Smooth muscle cell of the brain vasculature (primary cell): Measurements from ENCODE around the gene RWDD4.

Experiments
- DNase-seq: peaks from one replicate; pipeline ENCODE4 v3.0.0-alpha.2; 2012; ENCODE audit warnings: low read depth, low spot score

The RWDD4 gene

DNA sequence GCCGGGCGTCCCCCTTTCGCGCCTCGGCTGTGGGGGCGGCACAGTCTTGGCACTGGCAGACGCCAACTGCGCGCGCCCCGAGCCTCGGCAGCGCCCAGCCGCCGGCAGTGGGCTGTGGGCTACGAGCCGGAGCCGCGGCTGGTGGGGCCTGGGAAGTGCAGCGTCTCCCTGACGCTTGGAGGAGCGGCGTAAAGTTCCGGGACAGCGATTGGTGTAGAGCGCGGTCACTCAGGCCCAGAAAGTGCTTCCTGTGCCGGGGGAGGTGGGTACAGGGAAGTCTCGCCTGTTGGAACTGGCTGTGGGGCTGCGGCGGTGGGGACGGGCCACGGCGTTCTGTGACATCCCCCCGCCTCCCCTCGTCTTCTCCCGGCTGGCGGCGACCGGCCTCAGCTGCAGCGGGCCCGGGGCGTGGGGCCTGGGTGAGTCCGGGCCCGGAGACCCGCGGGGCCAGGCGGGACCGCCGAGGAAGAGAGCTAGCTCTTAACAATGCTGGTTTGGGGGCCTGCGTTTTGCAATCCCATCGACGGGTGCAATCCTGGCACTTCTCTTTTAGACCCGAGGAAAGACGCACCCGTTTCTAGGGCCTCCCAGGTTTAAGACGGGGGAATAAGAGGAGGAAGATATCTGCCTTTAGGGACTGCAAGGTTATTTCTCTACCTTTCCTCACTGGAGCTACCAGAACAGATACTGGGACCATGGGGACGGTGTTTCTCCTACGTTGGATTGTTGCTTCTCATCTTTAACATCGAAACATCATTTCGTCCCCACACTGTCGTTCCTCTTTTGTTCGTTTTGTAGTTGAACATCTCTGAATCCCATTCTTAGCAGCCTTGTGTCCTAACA, at the start of gene RWDD4, which contains the start of gene TRAPPC11:
RWDD4 (minus strand) TSS at position 157 of the 843 bp plus-strand sequence. CDS start 233 bp downstream, outside the sequence.
TRAPPC11 (plus strand) TSS at position 265 of the 843 bp plus-strand sequence. CDS start 4,575 bp downstream, outside the sequence.
- peak; percentile 97 for DNase-seq

DNA sequence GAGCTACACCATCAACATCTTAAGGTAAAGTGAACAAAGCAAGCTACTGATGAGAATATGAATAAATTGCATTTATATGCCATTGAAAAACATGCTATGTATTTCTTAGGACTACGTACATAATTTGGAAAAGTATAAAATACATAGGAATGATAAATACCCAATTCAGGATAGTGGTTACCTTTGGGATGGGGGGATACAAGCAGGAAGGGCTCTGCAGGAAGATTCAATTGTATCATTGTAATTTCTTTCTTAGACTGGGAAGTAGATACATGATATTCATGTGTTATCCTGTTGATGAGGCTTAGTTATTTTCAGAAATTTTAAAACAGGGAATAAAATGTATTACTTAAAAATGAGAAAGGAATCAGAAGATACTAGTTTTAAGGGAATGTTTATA, 43.5 kb upstream of the RWDD4 start:
- no peak for DNase-seq

DNA sequence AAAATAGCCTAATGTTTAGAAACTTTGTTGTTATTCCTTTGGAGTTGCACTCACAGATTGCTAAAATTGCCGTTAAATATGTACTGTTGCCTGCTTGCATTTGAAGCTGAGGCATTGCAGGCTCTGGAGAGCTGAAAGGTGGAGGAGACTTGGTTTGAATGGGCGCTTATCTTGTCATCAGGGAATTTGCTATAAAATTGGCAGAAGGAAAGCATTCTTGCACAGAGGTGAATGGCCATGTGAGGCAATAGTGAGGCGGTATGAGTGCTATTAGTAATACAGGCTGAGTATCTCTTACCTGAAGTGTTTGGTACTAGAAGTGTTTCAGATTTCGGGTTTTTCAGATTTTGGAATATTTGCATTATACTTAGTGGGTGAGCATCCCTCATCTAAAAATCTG, 41.4 kb upstream of the RWDD4 start:
- DNase-seq: no peak

DNA sequence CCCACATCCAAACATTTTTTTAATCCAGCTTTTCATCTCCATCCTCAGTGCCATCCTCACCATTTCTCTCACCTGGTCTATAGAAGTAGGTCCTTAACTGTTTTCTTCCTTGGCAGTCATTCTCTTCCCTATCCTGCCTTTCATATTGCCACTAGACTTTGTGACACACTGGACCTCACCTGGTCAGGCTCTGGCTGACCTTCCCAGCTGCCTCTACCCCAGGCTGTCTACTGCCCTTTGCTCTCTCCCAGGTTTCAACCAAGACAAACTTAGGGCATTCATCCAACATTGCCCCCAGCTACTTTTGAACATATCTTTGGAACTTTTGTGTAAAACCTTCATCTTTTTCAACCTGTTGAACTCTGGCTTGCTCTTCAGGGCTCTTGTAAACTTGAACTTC, 39.9 kb upstream of the RWDD4 start:
- no peak for DNase-seq

DNA sequence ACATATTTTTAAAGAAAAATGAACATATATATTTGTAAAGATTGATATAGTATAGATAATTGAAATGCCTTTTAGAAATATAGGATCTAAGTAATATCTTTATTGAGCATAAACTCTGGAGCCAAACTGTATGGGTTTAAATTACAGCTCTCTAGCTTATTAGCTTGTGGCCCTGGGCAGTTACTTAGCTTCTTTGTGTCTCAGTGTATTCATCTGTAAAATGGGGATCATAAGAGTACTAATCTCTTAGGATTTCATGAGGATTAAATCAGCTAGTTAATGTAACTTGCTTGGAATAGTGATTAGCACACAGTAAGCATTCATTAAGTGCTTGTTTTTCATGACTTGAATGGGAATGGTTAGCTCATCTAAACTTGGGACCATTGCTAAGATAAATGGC, 32.9 kb upstream of the RWDD4 start:
- DNase-seq: no peak

DNA sequence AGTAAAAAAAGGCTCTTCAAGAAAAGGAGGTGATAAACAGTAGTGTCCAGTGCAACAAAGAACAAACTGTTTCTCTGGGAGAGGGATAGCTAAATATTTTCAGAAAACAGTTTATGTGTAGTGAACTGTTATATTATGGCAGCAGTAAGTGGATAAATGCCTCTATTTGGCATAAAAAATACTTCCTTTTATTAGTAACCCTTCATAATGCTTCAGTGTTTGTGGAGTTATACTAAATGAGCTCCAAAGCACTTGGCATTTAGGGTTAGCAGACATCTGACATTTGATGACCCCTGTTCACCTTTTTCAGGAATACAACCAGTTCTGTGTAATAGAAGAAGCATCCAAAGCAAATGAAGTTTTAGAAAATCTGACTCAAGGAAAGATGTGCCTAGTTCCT, 32.0 kb upstream of the RWDD4 start:
- DNase-seq: no peak

DNA sequence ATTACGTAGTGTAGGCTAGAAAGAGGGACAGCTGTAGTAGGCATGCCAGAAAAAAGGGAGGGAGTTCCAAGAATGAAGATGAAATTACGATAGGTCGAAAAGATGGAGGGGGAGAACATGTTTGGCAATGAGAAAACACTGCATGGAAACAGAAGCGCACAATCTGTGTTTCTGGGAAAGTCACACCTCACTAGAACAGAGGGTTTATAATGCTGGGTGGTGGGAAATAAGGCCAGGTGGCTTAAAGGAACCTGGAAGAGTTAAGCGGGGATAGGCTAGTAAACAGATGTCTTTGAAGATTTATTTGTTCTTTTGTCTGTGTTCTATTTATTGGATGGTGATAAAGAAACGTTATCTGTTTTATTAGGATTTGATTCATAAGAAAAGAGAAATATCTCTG, 29.2 kb upstream of the RWDD4 start:
- DNase-seq: no peak

DNA sequence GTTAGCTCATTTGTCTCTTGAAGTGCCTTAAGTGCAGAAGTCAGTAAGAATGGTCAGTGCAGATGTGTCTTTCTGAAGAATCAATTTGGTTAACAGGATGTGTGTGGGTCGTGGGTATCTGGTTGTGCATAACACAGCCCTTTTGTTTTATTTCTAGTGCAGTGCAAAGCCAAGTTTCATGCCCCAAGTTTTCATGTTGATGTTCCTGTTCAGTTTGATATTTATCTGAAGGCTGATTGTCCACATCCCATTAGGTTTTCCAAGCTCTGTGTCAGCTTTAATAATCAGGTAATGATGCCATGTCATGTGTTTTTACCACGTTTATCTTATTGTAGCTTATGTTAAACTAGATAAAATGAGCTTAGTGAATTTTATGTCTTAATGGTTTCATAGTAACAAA, 27.5 kb upstream of the RWDD4 start:
- DNase-seq: no peak

DNA sequence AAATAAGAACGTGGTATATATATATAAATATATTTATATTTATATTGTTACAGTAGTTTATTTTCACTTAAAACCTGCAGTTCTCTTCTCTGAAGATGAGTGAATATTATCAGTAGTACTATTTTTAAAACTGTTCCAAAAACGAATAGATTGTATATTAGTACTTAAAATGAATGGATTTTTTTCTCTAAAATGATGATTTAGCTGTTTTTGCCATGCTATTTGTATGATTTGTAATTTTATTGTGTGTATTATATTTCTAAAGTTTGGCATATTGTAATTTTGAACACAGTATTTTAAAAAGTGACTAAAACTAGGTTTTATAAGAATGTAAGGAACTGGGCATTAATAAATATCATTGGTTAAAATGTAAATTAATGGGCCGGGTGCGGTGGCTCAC, 22.1 kb upstream of the RWDD4 start:
- no peak for DNase-seq

DNA sequence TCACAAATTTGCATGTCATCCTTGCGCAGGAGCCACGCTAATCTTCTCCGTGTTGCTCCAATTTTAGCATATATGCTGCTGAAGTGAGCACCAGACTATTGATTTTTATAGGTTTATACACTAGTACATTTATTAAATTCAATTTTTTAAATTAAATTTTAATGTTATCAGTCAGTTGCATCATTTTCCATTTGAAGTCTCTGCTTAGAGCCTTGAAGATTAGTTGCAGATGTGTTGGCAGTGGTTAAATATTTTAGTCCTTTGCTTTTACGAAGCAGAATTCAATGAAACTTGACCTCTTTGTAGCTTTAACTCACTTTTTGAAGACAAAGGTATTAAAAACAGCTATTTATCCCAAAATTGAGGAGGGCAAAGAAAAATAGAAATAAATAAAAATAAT, 16.6 kb upstream of the RWDD4 start:
- DNase-seq: no peak

DNA sequence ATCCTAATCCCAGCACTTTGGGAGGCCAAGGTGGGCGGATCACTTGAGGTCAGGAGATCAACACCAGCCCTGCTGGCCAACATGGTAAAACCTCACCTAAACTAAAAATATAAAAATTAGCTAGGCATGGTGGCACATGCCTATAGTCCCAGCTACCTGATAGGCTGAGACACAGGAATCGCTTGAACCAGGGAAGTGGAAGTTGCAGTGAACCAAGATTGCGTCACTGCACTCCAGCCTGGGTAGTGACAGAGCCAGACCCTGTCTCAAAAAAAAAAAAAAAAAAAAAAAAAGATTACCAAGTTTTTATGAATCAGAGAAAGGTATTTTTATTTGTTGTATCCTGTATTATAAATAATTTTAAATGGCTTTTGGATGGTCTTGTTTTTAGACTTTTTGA, 15.2 kb upstream of the RWDD4 start:
- no peak for DNase-seq

DNA sequence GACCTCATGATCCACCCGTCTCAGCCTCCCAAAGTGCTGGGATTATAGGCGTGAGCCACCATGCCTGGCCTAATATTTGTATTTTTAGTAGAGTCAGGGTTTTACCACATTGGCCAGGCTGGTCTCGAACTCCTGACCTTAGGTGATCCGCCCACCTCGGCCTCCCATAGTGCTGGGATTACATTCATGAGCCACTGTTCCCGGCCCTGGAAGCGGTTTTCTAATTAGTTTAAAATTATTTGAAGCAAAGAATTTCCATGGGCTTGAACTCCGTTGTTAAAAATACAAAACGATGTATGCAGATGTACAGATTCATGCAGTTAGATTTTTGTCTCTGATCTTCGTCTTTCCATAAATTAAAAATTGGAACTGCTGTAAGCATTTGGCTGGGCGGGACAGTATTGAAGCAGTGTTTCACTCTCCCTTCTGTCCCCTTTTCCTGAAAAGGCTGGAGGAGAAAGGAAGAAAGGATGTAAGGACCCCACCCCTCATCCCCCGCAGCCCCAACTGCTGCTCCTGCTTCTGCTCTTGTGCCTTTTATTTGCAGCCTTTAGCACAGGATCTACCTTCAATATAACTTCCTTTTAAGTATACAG, 12.1 kb upstream of the RWDD4 start:
- no peak for DNase-seq

DNA sequence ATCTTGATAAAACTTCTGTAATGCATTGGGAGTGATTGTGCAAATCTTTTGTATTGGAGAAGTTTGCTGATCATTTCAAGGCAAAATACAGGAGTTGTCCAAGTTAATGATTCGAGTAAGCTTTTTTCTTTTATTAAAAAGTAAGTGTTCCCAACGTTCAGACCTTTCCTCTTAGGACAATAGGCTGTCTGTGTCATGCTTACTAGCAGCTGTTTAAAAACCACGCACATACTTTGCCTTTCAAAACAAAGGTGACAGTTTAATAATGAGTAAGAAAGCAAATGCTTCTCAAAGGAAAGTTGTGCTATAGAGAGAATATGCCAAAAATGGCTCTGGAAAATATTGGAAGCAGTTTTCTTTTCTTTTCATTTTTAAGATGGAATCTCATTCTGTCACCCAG, 11.3 kb upstream of the RWDD4 start:
- DNase-seq: no peak

DNA sequence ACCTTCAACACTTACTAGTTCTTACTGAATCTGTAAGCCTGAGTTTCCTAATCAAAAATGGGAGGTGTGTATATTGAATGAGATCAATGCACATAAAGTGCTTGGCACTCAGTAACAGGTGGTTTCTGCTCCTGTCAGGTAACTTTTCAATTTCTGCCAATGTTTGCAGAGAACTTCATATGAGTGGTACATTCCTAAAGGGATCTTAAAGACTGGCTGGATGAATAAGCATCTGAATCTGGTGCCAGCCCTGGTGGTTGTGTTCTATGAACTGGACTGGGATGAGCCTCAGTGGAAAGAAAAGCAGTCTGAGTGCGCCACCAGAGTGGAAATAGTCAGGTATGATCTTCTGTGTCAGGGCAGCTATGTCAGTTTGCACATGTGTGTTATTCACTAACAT, 7.1 kb upstream of the RWDD4 start:
- DNase-seq: no peak

DNA sequence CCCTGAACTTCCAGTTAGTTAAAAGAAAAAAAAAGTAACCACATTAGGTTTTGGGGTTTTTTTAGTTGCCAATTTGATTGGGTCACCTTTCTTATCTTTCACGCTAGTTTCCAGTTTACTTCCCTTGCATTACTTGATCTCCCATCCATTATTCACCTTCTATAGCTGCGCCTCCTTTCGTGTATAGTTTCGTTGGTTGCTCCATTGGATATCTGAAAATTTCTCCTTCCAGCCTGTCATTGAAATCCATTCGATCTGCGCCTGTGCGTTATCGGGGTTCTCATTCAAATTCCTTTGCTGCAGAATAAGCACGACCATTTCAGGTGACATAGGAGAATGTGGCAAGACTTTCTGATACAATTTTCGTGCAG, 872 bp upstream of the RWDD4 start:
- DNase-seq: no peak

DNA sequence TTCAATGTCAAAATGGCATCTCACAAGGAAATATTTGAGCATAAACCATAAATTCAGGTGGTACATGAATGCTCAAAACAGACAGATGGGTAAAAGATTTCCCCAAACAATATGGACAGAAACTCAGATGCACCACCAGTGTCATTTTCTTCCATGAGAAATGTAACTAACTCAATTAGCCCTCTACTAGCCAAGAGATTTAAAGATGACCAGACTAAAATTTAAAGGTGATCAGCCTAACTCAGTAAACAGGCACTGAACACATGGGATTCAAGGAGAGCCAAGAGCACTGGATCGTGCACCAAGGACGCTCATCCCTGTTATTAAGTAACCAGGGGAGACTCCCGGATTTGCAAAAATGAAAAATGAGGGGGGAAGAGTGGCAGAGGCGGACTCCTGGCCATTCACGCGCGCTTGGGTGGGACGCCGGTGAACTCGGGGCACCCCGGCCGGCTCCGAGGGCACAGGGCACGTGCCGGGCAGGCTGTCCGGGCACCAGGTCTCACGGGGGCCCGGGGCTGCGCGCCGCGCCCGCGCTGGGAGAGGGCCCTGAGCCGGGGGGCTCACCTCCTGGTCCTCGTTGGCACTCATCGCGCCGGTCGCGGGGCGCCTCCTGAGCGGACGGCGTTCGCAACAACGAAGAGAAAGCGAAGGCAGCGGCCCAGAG, 490 bp downstream of the RWDD4 start:
- DNase-seq: no peak

DNA sequence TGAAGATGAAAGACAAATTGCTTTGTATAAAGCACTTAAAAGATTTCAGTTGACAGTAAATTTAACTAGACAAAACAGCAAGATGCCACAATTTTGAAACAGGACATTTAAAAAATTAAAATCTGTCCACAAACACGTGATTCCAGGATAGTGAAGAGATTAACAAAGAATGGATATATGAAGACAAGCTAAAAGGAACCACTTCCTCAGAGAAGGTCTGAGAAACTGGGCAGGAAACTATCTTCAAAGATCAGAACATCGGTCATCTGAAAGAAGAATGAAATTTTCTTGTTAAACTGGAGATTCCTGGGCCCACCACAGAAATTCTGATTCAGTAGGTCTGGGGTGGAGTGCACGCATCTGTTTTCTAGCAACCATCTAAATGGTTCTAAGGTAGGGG, 1.4 kb downstream of the RWDD4 start:
- DNase-seq: no peak

DNA sequence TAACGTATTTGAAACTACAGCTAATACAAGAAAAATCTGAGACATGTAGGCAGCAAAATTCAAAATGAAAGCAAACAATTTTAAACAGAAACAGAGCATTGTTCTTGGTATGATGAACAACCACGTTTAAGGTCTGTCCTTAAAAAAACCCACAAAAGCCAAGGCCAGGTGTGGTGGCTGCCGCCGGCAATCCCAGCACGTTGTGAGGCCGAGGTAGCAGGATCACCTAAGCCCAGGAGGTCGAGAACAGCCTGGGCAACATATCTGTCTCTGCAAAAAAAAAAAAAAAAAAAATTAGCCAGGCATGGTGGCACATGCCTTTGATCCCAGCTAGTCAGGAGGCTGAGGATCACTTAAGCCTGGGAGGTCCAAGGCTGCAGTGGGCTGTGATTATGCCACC, 13.7 kb downstream of the RWDD4 start:
- DNase-seq: no peak

DNA sequence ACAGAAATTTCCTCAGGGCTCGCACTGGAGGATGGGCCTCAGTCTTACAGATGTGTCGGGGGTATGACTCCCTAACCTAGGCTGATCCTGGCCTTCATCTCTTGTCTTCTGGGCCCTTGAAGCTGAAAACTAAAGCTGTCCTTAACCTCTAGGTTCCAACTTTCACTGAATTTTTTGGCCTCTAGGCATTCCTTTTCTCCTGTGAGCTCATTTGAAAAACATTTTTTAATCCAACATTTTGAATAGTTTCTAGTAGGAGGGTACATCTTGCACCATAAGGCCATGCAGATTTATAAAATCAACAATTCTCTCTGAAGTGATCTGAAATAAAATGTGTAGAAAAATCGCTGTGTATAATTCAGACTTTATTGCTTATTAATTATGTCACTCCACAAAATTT, 19.7 kb downstream of the RWDD4 start:
- DNase-seq: no peak

DNA sequence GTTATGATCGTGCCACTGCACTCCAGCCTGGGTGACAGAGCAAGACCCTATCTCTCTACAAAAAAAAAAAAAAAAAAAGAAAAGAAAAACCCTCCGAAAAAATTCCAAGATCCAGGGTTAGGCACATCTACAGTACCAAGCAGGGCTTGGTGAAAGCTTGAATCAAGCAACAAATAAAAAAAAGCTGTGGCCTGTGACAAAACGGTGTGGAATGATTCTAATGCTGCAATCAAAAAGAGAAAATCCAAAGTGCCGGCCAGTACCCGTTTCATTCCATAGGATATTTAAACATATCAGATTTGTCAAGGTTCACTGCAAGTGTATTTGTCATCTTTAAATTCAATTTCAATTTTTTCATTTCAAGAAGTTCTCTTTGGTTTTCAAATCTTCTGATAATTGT, 20.5 kb downstream of the RWDD4 start:
- no peak for DNase-seq

DNA sequence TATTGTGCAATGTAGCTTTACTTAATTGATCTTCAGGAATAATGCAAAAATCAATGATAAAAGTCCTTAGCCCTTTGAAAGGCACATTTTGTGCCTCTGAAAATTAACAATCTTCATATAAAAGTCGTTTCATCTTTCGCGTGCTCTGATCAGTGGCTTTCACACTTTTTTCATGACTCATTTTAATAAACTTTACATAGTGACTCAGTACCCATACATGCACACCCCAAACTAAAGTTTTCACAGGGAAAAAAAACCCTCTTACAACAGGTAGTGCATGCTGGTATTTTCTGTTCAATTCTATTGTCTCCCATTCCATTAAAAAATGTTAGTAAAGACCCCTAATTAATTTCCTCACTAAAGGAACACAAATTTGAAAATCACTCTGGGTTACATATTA, 21.5 kb downstream of the RWDD4 start:
- no peak for DNase-seq

DNA sequence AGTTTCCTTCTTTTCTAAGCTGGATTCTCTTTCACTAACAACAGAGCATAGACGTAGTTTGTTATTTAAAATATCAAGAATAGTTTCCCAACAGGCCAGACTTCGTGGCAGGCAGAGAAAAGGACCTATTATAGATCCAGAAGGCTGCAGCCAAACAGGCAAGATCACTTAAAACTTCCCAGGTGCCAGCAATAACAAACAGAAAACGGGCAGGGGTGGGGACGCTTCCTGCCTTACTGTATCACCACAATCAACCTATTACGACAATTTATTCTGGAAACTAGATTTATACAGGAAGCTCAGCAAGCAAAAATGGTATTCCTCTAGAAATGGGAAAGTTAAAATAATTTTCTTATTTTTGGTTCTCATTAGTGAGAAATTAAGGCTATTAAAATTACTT, 22.1 kb downstream of the RWDD4 start:
- DNase-seq: no peak

DNA sequence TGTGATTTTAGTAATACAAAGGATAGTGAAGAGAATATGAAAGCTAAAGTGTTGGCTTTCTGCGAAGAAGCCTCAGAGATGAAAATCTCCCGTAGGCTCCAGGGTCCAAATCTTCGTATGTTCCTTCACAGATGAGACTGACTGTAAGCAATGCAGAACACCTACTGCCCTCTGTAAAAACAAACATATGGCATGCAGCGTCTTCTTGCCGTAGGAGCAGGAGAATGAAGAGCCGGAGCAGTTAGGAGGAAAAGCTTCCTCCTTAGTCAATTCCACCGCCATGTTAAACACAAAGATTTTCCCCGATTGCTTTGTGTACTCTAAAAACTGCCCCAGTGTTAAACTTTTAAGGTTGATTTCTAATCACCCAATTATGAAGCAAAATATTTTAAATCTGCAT, 22.5 kb downstream of the RWDD4 start:
- DNase-seq: no peak
